ENCODE results near the gene RAB19.
"Not testable (repeated sequence)": the region's sequence is repeated elsewhere in the genome, so short reads cannot be mapped to it uniquely, and the experiment has no call there.

Gene RAB19

GRCh38 chr7:140402178-140402835 is 1.6 kb upstream of the RAB19 start:
- DNase-seq = peak; percentile 17

GRCh38 chr7:140404565-140405065 is 757 bp downstream of the RAB19 start:
- no peak for DNase-seq

- DNase-seq = no peak
Observed at GRCh38 chr7:140415361-140415760, 11.5 kb downstream of the RAB19 start.

GRCh38 chr7:140415816-140416215 is 12.0 kb downstream of the RAB19 start:
- not testable (repeated sequence) for DNase-seq

- DNase-seq = peak; percentile 61
Observed at GRCh38 chr7:140416560-140416959, 12.7 kb downstream of the RAB19 start.

GRCh38 chr7:140417456-140418155 is 13.7 kb downstream of the RAB19 start:
- DNase-seq = peak; percentile 69

GRCh38 chr7:140418156-140418472 is 14.3 kb downstream of the RAB19 start:
- DNase-seq = peak; percentile 92

- peak; percentile 41 for DNase-seq
Observed at GRCh38 chr7:140418653-140419052, 14.8 kb downstream of the RAB19 start.

GRCh38 chr7:140421521-140421920 is 17.7 kb downstream of the RAB19 start:
- DNase-seq = no peak

GRCh38 chr7:140423501-140423900 is 19.6 kb downstream of the RAB19 start:
- DNase-seq = no peak

GRCh38 chr7:140425718-140426117 is 21.9 kb downstream of the RAB19 start:
- no peak for DNase-seq

- no peak for DNase-seq
Observed at GRCh38 chr7:140426130-140426529, 22.3 kb downstream of the RAB19 start.

GRCh38 chr7:140433396-140433795 is 29.5 kb downstream of the RAB19 start:
- no peak for DNase-seq

- DNase-seq = no peak
Observed at GRCh38 chr7:140435252-140435895, 31.5 kb downstream of the RAB19 start.

GRCh38 chr7:140439359-140439758 is 35.5 kb downstream of the RAB19 start:
- no peak for DNase-seq

- DNase-seq = no peak
Observed at GRCh38 chr7:140440593-140440992, 36.7 kb downstream of the RAB19 start.

- DNase-seq = no peak
Observed at GRCh38 chr7:140441519-140441918, 37.7 kb downstream of the RAB19 start.

GRCh38 chr7:140446467-140446866 is 42.6 kb downstream of the RAB19 start:
- no peak for DNase-seq

- peak; percentile 52 for DNase-seq
Observed at GRCh38 chr7:140447841-140448240, 44.0 kb downstream of the RAB19 start.

GRCh38 chr7:140448781-140449480 is 45.1 kb downstream of the RAB19 start:
- DNase-seq = no peak

GRCh38 chr7:140451716-140452115 is 47.9 kb downstream of the RAB19 start:
- no peak for DNase-seq

GRCh38 chr7:140453273-140453672 is 49.4 kb downstream of the RAB19 start:
- no peak for DNase-seq

All from DMS53 (cell line).